Mucosa of rectum (tissue), 2 donors: Measurements from ENCODE around the gene CDK6.

Source experiments
- H3K27ac ChIP-seq, 2 donors: one replicate each; pipeline ENCODE4 v1.7.0; 2013; ENCODE audit warnings: inconsistent platforms in 2 of 2, low read depth in 2 of 2, low read length in 2 of 2
- H3K27me3 ChIP-seq, 2 donors: one replicate each; pipeline ENCODE4 v1.7.0; 2013; ENCODE audit warnings: low read length in 2 of 2; ENCODE audit not compliant: control insufficient read depth in 2 of 2, insufficient read depth in 2 of 2
- H3K36me3 ChIP-seq, 2 donors: one replicate each; pipeline ENCODE4 v1.7.0; 2013; ENCODE audit warnings: low read length in 2 of 2; ENCODE audit not compliant: control insufficient read depth in 2 of 2, insufficient read depth in 2 of 2
- H3K4me1 ChIP-seq, 2 donors: one replicate each; pipeline ENCODE4 v1.7.0; 2013; ENCODE audit warnings: low read length in 2 of 2, mild to moderate bottlenecking in 1 of 2; ENCODE audit not compliant: control insufficient read depth in 2 of 2, insufficient read depth in 2 of 2
- H3K4me3 ChIP-seq, 2 donors: one replicate each; pipeline ENCODE4 v1.7.0; 2013; ENCODE audit warnings: low read length in 2 of 2
- H3K9ac ChIP-seq, 2 donors: one replicate each; pipeline ENCODE4 v1.7.0; 2013; ENCODE audit warnings: low read length in 2 of 2, low read depth in 1 of 2, mild to moderate bottlenecking in 1 of 2
- H3K9me3 ChIP-seq, 2 donors: one replicate each; pipeline ENCODE4 v1.7.0; 2013; ENCODE audit warnings: low read length in 2 of 2; ENCODE audit not compliant: control insufficient read depth in 2 of 2
- donor health status: healthy.
- donor health status: Normal muscosa, but diverticular disease.

CDK6 gene

DNA sequence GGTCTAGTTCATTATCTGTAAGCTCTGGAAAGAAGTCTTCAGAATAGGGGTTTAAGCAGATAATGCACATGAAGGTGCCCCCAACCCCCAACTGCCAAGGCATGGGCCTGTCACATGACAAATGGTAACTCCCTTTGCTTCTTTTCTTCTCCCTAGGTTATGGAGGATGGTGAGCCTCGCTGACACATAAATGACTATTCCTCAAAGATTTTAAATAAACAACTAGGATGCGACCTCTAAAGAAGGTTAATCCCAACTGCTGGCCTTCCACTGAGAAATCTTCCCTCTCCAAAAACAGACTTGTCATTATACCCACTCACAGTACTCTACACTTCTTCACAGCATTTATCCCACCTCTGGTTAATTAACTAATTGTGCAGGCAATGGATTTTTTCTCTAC is 170.4 kb downstream of the CDK6 start:
- Histone ChIP-seq H3K27ac (no peak overlapping the region), H3K36me3 (peaks cover 5 to 7% of the 10 kb centered on the region in 2 donors), H3K9ac (no peak overlapping the region), H3K4me3 (no peak overlapping the region), H3K4me1 (peaks cover 3 to 5% of the 10 kb centered on the region in 2 donors), H3K27me3 (no peaks in the 10 kb centered on the region), H3K9me3 (no peaks in the 10 kb centered on the region)

DNA sequence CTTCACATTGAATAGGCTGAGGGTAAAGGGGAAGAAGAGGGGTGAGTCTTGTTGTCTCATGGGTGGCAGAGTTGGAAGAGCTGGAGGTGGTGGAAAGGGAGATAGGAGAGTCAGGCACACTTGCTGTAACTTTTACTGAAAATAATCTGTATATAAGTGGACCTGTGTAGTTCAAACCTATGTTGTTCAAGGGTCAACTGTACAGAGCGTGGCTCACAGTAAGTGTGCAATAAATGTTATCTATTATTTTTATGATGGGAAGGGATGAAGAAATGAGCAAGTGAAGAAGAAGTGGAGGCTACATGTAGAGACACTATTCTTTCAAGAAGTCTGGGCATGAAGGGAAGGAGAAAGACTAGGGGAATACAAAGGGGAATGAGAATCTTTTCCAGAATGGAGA is 174.7 kb downstream of the CDK6 start:
- Histone ChIP-seq H3K27me3 (no peaks in the 10 kb centered on the region), H3K36me3 (peaks cover 0 to 7% of the 10 kb centered on the region in 2 donors), H3K9me3 (no peaks in the 10 kb centered on the region), H3K27ac (no peak overlapping the region), H3K9ac (no peak overlapping the region), H3K4me3 (no peak overlapping the region), H3K4me1 (peaks cover 0 to 3% of the 10 kb centered on the region in 2 donors)

DNA sequence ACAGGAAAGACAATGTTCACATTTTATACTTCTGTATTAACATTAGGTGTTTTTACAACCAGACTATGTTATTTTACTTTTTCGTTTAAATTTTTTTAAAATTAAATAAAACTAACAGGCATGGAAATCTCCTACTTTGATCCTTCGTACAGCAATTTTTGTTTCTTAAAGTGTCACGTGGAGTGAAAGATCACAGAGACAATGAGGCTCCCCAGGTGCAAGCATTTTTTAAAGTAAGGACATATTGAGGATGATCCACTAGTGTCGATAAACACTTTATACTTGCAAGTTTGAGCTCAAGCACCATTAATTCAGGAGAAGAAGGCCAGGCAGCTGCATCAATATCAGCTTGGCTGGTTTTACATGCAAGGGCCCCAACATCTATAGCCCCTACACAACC is 177.7 kb downstream of the CDK6 start:
- no peak overlapping the region for H3K9ac ChIP-seq
- H3K27ac ChIP-seq: no peak overlapping the region
- peaks cover 0 to 3% of the 10 kb centered on the region in 2 donors for H3K4me1 ChIP-seq
- H3K27me3 ChIP-seq: no peaks in the 10 kb centered on the region
- H3K9me3 ChIP-seq: no peaks in the 10 kb centered on the region
- no peak overlapping the region for H3K4me3 ChIP-seq
- peaks cover 0 to 4% of the 10 kb centered on the region in 2 donors for H3K36me3 ChIP-seq

DNA sequence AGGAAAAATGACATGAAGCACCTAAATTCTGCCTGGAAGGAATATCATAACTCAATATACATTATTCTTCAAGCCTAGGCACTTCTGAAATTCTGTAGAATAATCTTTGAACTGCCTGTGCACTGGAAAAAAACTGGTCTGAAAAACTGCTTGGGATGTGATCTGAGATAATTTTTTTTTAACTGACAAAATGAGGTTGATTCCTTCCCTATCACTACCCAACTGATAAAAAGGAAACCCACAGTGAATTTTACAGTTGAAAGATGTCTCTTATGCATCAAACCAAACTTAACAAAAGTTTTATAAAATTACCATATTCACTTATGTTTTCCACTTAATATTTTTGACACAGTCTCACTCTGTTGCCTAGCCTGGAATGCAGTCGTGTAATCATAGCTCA is 179.0 kb downstream of the CDK6 start:
- H3K4me3 ChIP-seq: no peak overlapping the region

DNA sequence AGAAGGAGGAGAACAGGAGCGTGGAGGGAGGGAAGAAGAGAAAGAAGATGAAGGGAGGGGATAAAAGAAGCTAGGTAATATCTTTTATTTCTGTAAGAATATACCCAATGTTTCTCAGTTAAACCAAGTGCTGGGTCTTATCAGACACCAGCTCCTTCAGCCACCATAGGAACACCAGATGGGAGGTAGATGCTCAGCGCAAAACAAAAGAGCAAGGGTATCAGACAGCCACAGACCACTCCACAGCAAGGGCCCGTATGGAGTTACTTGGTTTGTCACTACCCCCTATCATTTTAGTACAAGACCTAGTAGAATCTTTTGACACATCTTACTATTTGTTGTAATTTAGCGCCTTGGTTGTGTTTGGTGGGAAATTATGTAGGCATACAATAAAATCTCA is 180.3 kb downstream of the CDK6 start:
- Histone ChIP-seq H3K4me1 (peaks cover 0 to 3% of the 10 kb centered on the region in 2 donors), H3K9me3 (no peaks in the 10 kb centered on the region), H3K27me3 (no peaks in the 10 kb centered on the region), H3K36me3 (peaks cover 0 to 4% of the 10 kb centered on the region in 2 donors), H3K4me3 (no peak overlapping the region), H3K27ac (no peak overlapping the region), H3K9ac (no peak overlapping the region)

More for the DNA sequence above, 179.0 kb downstream of the CDK6 start:
- Histone ChIP-seq H3K4me1 (peaks cover 0 to 6% of the 10 kb centered on the region in 2 donors), H3K9ac (no peak overlapping the region), H3K27ac (no peak overlapping the region), H3K36me3 (peaks cover 0 to 4% of the 10 kb centered on the region in 2 donors), H3K9me3 (no peaks in the 10 kb centered on the region), H3K27me3 (no peaks in the 10 kb centered on the region)

GRCh38 chr7:92655346-92655884 is 181.0 kb downstream of the CDK6 start:
- no peaks in the 10 kb centered on the region for H3K9me3 ChIP-seq
- H3K27me3 ChIP-seq: no peaks in the 10 kb centered on the region
- peaks cover 0 to 3% of the 10 kb centered on the region in 2 donors for H3K4me1 ChIP-seq
- H3K4me3 ChIP-seq: no peak overlapping the region
- H3K27ac ChIP-seq: no peak overlapping the region
- H3K36me3 ChIP-seq: peaks cover 0 to 4% of the 10 kb centered on the region in 2 donors
- H3K9ac ChIP-seq: no peak overlapping the region

DNA sequence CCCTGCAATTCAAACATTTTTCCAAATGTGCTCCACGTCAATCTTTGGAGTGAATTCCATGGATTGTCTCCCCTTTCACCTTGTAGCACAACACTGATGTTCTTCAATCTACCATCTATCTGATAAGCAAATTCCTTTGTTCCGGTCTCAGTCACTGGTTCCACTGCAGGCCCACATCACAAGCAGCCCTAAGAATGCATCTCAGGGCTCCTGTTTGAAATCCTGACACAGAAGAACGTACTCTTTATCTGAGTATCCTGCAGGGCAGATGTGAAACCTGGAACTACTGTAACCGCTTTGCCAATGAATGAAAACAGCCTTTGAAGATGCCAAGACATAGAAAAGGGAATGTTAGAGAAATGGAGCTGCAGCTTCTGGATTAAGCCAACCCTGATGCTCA is 183.2 kb downstream of the CDK6 start:
- H3K27ac ChIP-seq: no peak overlapping the region

DNA sequence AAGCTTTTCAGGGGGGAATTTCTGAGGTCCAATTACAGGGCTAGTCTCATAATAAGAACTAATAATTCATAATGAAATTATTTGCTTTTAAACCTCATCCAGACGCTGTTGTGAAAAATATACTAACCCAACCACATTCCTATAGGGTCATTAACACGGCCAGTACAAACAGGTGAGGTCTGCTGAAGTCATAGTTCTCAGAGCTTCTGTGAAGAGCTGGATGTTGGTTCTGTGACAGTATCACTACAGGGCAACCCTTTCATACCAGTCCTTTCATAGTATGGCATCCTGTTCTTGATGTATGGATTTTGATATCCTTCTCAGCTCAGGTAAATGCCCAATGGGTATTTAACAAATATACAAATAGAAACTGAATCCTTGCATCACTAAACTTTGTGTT is 183.8 kb downstream of the CDK6 start:
- Histone ChIP-seq H3K27ac (no peak overlapping the region), H3K4me3 (no peak overlapping the region), H3K4me1 (peaks cover 18 to 25% of the 10 kb centered on the region in 2 donors), H3K9me3 (no peaks in the 10 kb centered on the region), H3K27me3 (no peaks in the 10 kb centered on the region), H3K36me3 (no peaks in the 10 kb centered on the region), H3K9ac (no peak overlapping the region)

More for the DNA sequence above, 183.2 kb downstream of the CDK6 start:
- Histone ChIP-seq H3K36me3 (no peaks in the 10 kb centered on the region), H3K27me3 (no peaks in the 10 kb centered on the region), H3K4me3 (no peak overlapping the region), H3K9me3 (no peaks in the 10 kb centered on the region), H3K9ac (no peak overlapping the region), H3K4me1 (peaks cover 13 to 19% of the 10 kb centered on the region in 2 donors)

- H3K4me1 ChIP-seq: peaks cover 33 to 45% of the 10 kb centered on the region in 2 donors
- H3K27me3 ChIP-seq: no peaks in the 10 kb centered on the region
- no peaks in the 10 kb centered on the region for H3K9me3 ChIP-seq
- H3K27ac ChIP-seq: no peak overlapping the region
- H3K36me3 ChIP-seq: no peaks in the 10 kb centered on the region
- H3K4me3 ChIP-seq: no peak overlapping the region
- no peak overlapping the region for H3K9ac ChIP-seq
Measured at GRCh38 chr7:92650391-92650790, 186.0 kb downstream of the CDK6 start.

GRCh38 chr7:92648067-92648466 is 188.3 kb downstream of the CDK6 start:
- H3K4me1 ChIP-seq: peaks cover 46 to 57% of the 10 kb centered on the region in 2 donors
- H3K27me3 ChIP-seq: no peaks in the 10 kb centered on the region
- no peaks in the 10 kb centered on the region for H3K9me3 ChIP-seq
- H3K4me3 ChIP-seq: peak overlapping the region in 1 of 2 donors; percentile 29
- no peaks in the 10 kb centered on the region for H3K36me3 ChIP-seq
- H3K27ac ChIP-seq: peak overlapping the region; percentile 41 to 78
- H3K9ac ChIP-seq: no peak overlapping the region
